HuH-7 (cell line): ENCODE results near the gene ROBO2.

Source experiments
- DNase-seq: peaks from one replicate; pipeline ENCODE4 v3.0.0; 2011; ENCODE audit warnings: low spot score

The ROBO2 gene

DNA sequence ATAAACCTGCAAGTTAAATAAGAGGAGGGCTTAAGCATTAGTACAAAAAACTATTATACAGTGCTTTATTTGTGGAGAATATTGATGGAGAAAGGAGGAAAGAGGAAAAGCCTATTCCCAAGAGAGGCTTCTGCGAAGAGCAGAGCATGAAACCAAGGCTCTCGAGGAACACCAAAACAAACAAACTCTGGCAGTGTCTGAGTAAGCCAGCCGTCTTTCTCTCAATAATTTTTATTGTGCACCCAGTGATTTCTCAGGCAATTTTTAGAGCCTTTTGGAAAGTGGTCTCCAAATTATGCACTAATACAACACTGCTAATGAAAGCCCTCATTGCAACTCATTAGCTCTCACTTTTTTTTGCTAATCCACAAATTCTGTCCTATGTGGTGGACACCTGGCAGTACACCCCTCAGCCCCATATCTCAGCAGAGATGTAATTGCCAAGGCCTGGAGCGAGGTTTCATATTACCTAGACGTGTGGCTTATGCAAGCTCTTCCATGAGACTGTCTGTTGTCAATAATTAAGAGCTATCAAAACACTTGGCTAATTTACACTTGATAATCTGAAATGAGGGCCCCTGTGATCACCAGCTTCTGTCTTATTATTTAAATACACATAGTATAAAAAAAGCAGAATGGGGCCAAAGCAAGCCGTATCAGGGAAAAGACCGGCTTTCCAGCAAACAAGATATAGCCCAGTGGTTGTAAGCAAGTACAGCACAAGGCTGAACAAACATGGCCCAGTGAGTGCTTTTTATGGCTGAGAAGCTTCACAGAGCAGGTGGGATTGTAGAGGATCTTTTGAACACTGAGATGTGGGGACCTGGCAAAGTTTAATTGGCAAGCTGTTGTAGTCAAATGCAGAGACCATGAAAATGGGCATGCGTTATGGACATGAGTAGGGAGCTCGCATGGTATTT, 216.9 kb downstream of the ROBO2 start:
- DNase-seq, result no peak

- no peak for DNase-seq
These were observed 219.8 kb downstream of the ROBO2 start for GRCh38 chr3:77259694-77260093.

- DNase-seq, result no peak
These were observed 222.5 kb downstream of the ROBO2 start for GRCh38 chr3:77262361-77262760.

DNA sequence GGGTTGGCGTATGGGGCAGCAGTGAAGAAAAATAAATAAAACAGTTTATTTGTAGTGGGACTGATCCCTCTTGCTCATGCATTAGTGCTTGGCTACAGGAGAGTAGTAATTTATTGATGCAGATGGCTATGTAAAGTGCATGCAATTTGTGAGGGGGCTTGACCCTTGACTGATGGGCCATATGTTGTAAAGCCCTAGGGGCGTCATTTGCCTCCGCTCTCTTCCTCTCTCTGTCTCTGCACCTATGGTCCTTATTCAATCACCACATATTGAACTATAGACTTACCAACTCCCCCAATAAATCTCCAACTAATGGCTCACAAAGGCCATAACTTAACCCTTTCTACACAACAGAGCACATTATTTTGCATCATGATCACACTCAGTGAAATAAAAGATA, 227.7 kb downstream of the ROBO2 start:
- DNase-seq, result no peak

GRCh38 chr3:77271306-77271705, 231.4 kb downstream of the ROBO2 start:
- DNase-seq, result no peak

GRCh38 chr3:77271711-77272110, 231.8 kb downstream of the ROBO2 start:
- no peak for DNase-seq

DNA sequence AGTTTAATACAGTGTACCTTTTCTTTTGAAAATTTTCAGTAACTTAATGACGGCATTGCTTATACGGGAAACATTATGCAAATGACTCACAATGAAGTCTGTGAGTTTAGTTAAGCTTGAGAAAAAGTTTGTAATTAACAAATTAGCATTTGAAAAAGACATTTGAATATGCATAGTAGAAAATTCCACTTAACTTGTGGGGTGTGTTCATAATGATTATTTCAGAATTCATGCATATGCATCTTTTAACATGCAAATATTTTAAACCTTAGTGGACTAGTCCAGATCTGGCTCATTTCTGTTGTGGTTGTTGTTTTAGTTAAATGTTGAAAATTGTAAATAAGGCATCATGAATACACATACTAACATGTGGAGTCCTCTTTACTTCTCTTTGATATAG, 239.4 kb downstream of the ROBO2 start:
- DNase-seq, result no peak

DNA sequence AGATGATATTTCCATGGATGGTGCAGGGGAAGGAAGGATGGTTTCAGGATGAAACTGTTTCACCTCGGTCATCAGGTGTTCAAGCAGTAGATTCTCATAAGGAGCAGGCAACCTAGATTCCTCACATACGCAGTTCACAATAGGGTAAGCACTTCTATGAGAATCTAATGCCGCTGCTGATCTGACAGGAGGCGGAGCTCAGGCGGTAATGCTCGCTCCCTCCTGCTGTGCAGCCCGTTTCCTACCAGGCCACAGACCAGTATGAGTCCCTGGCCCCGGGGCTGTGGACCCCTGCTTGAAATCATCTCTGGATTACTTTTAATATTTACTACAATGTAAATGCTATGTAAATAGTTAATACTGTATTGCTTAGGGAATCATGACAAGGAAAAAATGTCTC, 241.8 kb downstream of the ROBO2 start:
- DNase-seq, result no peak

DNA sequence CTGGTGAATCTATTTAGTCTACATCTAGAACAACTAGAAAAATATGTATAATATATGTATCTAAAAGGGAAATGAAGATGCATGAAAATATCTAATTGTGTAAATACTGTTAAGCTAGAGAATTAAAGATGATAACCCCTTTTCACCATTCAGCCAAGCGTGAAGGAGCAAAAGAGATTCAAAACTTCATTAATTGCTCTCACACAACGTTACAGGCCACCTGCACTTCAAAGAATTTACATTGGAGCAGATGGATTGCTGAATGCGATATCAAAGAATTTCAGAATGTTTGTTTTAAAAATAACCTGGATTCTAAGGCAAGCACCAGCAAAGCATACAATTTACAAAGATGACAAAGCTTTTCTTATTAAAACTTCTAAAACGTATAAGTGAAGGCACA, 243.2 kb downstream of the ROBO2 start:
- no peak for DNase-seq

GRCh38 chr3:77288348-77288747, 248.4 kb downstream of the ROBO2 start:
- DNase-seq, result no peak

- DNase-seq, result no peak
These were observed 256.6 kb downstream of the ROBO2 start for GRCh38 chr3:77296527-77296926.

- no peak for DNase-seq
These were observed 258.5 kb downstream of the ROBO2 start for GRCh38 chr3:77298417-77298816.

DNA sequence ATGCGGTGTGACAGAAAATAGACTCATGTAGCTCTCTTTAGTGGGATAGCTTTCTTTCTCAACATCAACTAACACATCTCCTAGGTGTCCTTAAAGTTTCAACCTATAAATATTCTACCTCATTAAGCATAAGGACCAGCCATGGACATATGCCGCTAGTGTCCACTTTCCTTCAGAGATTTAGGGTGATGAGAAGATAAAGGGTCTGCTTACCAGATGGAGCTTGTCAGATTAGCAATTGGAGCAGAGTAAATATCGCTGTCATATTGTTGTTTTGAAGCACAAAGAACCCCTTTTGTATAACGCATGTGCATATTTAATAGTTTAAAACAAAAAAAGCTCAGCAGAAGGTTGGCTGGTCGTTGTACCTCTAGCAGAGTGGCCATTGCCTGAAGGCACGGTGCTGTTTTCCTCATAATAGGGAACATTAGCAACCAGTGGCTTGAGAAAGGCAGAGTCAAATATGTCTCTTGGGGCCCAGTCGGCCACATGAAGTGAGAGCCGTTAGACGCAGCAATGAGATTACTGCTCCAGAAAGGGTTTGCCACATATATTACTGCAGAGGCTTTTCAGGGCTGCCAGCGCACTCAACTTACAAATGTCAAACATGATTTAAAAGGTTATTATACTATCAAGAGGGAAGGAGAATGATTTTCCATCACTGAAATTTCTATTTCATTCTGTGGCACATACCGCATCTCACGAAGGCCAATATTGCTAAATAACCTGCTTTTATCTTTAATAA, 264.2 kb downstream of the ROBO2 start:
- DNase-seq, result no peak

DNA sequence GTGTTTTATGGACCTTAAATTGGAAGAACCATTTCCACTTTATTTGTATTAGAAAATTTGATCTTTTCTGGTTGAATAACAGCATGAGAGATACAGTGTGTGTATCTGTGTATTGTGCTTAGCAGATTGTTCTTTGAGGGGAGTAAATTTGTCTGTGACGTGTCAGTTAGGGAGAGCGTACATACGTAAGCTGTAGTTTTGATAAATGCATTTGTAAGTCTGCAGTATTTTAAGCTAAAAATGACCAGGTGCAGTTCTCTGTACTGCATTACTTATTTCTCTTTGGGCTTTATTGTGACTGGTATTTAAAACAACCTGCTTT, 264.8 kb downstream of the ROBO2 start:
- no peak for DNase-seq

GRCh38 chr3:77309460-77309859, 269.6 kb downstream of the ROBO2 start:
- DNase-seq, result no peak

DNA sequence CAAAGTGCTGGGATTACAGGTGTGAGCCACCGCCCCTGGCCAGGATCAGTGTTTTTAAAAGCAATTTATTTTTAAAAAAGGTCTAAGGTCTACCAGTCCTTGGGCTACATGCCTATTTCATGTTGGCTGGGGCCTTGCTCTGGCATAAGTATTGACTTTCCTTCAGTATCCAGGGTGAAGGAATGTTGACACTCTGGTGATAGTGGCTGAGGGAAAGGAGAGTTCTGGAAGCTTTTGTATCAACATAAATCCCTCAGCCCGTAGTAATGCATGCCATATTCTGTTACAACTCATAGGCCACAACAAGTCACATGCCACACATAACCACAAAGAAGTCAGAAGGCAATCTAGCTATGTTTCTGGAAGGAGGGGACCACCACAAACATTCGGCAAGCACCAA, 273.9 kb downstream of the ROBO2 start:
- no peak for DNase-seq

DNA sequence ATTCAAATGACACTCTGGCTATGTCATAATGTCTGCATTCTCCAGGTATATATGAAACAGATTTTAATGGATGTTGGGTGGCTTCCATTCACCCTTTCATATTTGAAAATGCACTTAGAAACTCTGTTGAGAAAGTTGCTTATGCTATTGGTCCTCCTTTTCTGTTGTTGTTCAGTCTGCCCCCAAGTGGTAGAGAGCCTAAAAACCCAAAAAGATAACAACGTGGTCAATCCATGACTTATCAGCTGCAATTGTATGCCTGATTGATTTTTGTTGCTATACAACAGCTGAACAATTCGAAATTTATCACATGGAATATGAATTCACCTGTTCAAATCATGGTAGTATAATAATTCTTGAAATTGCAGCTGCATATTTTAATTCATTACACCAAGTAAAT, 279.8 kb downstream of the ROBO2 start:
- DNase-seq, result no peak

DNA sequence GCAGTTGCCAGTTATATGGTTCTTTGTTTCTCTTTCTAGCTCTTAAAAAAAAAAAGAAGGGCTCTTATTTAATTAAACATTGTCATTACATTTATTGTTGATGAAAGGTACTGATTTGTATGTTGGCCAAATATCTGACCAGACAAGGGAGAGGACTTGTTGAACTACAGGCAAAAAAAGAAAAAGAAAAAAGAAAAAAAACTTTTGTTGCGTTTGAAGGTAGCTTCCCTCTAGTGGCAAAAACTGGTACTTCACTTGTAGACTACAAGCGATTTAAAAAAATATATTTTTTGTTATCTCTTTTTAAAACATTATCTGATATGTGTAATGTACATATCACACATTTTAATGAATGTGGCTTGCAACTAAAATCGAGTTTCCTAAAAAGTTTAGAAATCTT, 280.6 kb downstream of the ROBO2 start:
- DNase-seq, result no peak

GRCh38 chr3:77321646-77322045, 281.7 kb downstream of the ROBO2 start:
- no peak for DNase-seq

DNA sequence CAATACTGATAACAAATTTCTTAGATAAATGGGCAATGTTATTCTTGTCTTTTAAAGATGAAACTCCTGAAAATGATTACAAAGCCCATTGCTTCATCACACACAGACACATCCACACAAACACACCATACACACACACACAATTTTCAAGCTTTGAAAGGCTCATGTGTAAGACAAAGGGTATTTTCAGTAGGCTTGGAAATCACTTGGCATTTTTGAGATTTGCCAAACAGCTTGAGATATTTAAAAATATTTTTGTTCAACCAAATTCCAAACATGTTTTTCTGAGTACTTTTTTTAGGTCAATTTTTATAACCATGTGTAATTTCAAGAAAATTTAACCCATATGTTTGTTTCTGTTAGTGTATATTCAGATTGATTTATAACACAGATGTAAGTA, 283.7 kb downstream of the ROBO2 start:
- DNase-seq, result no peak

- DNase-seq, result no peak
These were observed 284.2 kb downstream of the ROBO2 start for GRCh38 chr3:77324105-77324504.

GRCh38 chr3:77325280-77325679, 285.4 kb downstream of the ROBO2 start:
- no peak for DNase-seq

GRCh38 chr3:77325702-77326101, 285.8 kb downstream of the ROBO2 start:
- DNase-seq, result no peak

DNA sequence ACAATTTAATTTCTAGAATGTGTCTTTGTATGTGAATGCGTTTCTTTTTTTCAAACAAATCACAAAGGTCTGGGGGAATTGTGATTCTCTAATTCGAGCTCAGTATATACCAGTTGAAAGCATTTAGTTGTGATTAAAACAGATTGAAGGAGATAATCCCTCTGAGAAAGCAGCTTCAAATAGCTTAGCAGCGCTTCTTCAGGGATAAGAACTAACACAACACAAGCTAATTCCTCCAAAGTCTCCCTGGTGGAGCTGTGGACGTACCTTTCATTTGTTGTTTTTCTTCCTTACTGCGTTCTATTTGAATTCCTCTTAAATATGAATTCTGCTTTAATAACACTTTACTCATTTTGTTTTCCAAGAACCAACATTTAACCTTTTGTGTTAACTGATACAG, 286.7 kb downstream of the ROBO2 start:
- no peak for DNase-seq
